HCT116 (cell line): ENCODE data around the gene ANKRD13D. TPM values are rescaled to one million over a fixed set of nuclear protein-coding genes. Genes with fewer than 3 reads are reported as not detected.

Source experiments
- ATAC-seq: fragments of 200-7000 bp; cut with Tn5 transposase; 2 replicates; pipeline ENCODE4 v1.9.1; 2020; ENCODE audit warnings: mild to moderate bottlenecking, moderate library complexity
- BruUV-seq: library from RNA; stranded (reverse); fragments of 400-500 nt; replicated peaks from 2 replicates; lab custom pipeline; 2021; lab: Mats Ljungman, UMichigan
- CTCF ChIA-PET: fragments of 300-600 bp; sonication (Branson Sonifier 250); formaldehyde crosslinking; loops from one replicate; lab custom pipeline; 2021; ENCODE audit warnings: antibody characterized with exemption; lab: Charles Lee
- POLR2A ChIA-PET: fragments of 300-600, 350-600 bp; sonication (Branson Sonifier 250); formaldehyde crosslinking; loops from one replicate; lab custom pipeline; 2021; ENCODE audit warnings: antibody characterized with exemption; lab: Charles Lee
- RAD21 ChIA-PET, 2 experiments: fragments of 300-600 bp; sonication (Branson Sonifier 250); formaldehyde crosslinking; loops; one replicate each; lab custom pipeline; 2023; ENCODE audit warnings: low total read pairs in 2 of 2; ENCODE audit not compliant: uncharacterized antibody in 2 of 2, unreplicated experiment in 2 of 2, low non-redundant PET in 1 of 2; lab: Charles Lee
- DNase-seq: peaks from one replicate; pipeline ENCODE4 v3.0.0-alpha.2; 2010; ENCODE audit warnings: low read depth, low spot score
- H2AFZ ChIP-seq: fragments of 200-600 bp; shearing (Covaris generic), sonication (generic); 2 replicates; pipeline ENCODE4 v1.6.1; 2017; ENCODE audit warnings: low read depth, mixed run types, mixed read lengths, antibody characterized with exemption, low read length; ENCODE audit not compliant: poor library complexity, severe bottlenecking
- H3K27ac ChIP-seq: 2 replicates; pipeline ENCODE4 v1.5.1; 2012; ENCODE audit warnings: low read depth, low read length
- H3K27me3 ChIP-seq: fragments of 200-600 bp; sonication (generic); 2 replicates; pipeline ENCODE4 v1.6.1; 2016; ENCODE audit warnings: mixed run types, low read length, mixed read lengths; ENCODE audit not compliant: insufficient read depth
- H3K36me3 ChIP-seq, 2 experiments: fragments of 200-500 bp in 1 of 2; fragments of 200-600 bp in 1 of 2; sonication (Bioruptor generic) in 1 of 2; sonication (generic) in 1 of 2; 2 replicates each; pipeline versions ENCODE4 v1.5.1 to v1.6.1; 2014 to 2016; ENCODE audit warnings: low read length in 2 of 2, inconsistent platforms in 1 of 2, mixed read lengths in 1 of 2, mixed run types in 1 of 2; ENCODE audit not compliant: insufficient read depth in 2 of 2, control insufficient read depth in 1 of 2
- H3K4me1 ChIP-seq, 2 experiments: fragments of 200-600 bp in 1 of 2; sonication (generic) in 1 of 2; 2 replicates each; pipeline versions ENCODE4 v1.5.1 to v1.6.1; 2012 to 2017; ENCODE audit warnings: low read length in 2 of 2, inconsistent platforms in 1 of 2, mild to moderate bottlenecking in 1 of 2, mixed read lengths in 1 of 2, mixed run types in 1 of 2, moderate library complexity in 1 of 2; ENCODE audit not compliant: insufficient read depth in 2 of 2, control insufficient read depth in 1 of 2
- H3K4me2 ChIP-seq: fragments of 200-600 bp; sonication (generic); 2 replicates; pipeline ENCODE4 v1.6.1; 2017; ENCODE audit warnings: mixed run types, low read length, mixed read lengths
- H3K4me3 ChIP-seq, 2 experiments: fragments of 200-600 bp in 1 of 2; sonication (generic) in 1 of 2; replicated peaks in 1 of 2; 2 replicates each; pipeline ENCODE4 v1.5.1; 2011 to 2016; ENCODE audit warnings: low read length in 2 of 2, control low read depth in 1 of 2, low read depth in 1 of 2, mild to moderate bottlenecking in 1 of 2, mixed read lengths in 1 of 2, mixed run types in 1 of 2
- H3K79me2 ChIP-seq: fragments of 200-600 bp; sonication (generic); 2 replicates; pipeline ENCODE4 v1.6.1; 2017; ENCODE audit warnings: mild to moderate bottlenecking, mixed run types, low read length, moderate library complexity, mixed read lengths; ENCODE audit not compliant: insufficient read depth
- H3K9ac ChIP-seq: fragments of 200-600 bp; sonication (generic); 2 replicates; pipeline ENCODE4 v1.6.1; 2016; ENCODE audit warnings: low read length, mixed read lengths
- H3K9me2 ChIP-seq: fragments of 200-600 bp; sonication (generic), shearing (Covaris generic); 2 replicates; pipeline ENCODE4 v1.6.1; 2017; ENCODE audit warnings: mixed run types, mild to moderate bottlenecking, moderate library complexity; ENCODE audit not compliant: insufficient read depth
- H3K9me3 ChIP-seq, 2 experiments: fragments of 200-500 bp in 1 of 2; fragments of 200-600 bp in 1 of 2; sonication (Bioruptor generic) in 1 of 2; sonication (generic) in 1 of 2; 2 replicates each; pipeline ENCODE4 v1.6.1; 2014 to 2017; ENCODE audit warnings: low read length in 2 of 2, mixed read lengths in 2 of 2, inconsistent platforms in 1 of 2, low read depth in 1 of 2, mild to moderate bottlenecking in 1 of 2, mixed run types in 1 of 2, moderate library complexity in 1 of 2; ENCODE audit not compliant: control insufficient read depth in 1 of 2, insufficient read depth in 1 of 2
- H4K20me1 ChIP-seq: fragments of 200-600 bp; sonication (generic), shearing (Covaris generic); 2 replicates; pipeline ENCODE4 v1.6.1; 2017; ENCODE audit warnings: mixed run types, mild to moderate bottlenecking, moderate library complexity; ENCODE audit not compliant: insufficient read depth
- CBX3 ChIP-seq: IDR thresholded peaks from 2 replicates; pipeline ENCODE4 v1.6.1; 2012; ENCODE audit warnings: low read depth
- EZH2phosphoT487 ChIP-seq: fragments of 200-600 bp; IDR thresholded peaks from 2 replicates; pipeline ENCODE4 v1.6.1; 2018; ENCODE audit warnings: antibody characterized with exemption, borderline replicate concordance
- POLR2A ChIP-seq: IDR thresholded peaks from 2 replicates; pipeline ENCODE4 v1.7.0; 2011; ENCODE audit warnings: borderline replicate concordance; ENCODE audit not compliant: insufficient read depth, insufficient read length; ENCODE audit errors: extremely low read depth
- POLR2AphosphoS5 ChIP-seq: IDR thresholded peaks from 2 replicates; pipeline ENCODE4 v1.6.1; 2011; ENCODE audit warnings: mild to moderate bottlenecking, low read depth, low read length, moderate library complexity
- SIN3A ChIP-seq: IDR thresholded peaks from 2 replicates; pipeline ENCODE4 v1.6.1; 2012; ENCODE audit warnings: low read depth
- SRF ChIP-seq: IDR thresholded peaks from 2 replicates; pipeline ENCODE4 v1.6.1; 2012; ENCODE audit warnings: low read depth
- TCF7L2 ChIP-seq: IDR thresholded peaks from 2 replicates; pipeline ENCODE4 v1.7.0; 2011; ENCODE audit warnings: borderline replicate concordance, inconsistent platforms; ENCODE audit not compliant: insufficient read depth, insufficient read length; ENCODE audit errors: extremely low read depth
- intact Hi-C: fragments of 100-400 bp; cut with micrococcal nuclease; formaldehyde crosslinking; loops from 2 replicates; pipeline ENCODE4 v1.10.0; 2022
- total RNA-seq: library from RNA; stranded (reverse); gene quantifications from one replicate; pipeline ENCODE4 v1.2.1, GENCODE V29; 2021; ENCODE audit not compliant: unreplicated experiment
- TF ChIP-seq, protein P1 (sequence below): IDR thresholded peaks from 2 replicates; pipeline ENCODE4 v1.6.1; 2012; ENCODE audit warnings: low read depth

Gene ANKRD13D
- total RNA-seq, 1 experiment from 2014 or later, result 61.1 TPM

DNA sequence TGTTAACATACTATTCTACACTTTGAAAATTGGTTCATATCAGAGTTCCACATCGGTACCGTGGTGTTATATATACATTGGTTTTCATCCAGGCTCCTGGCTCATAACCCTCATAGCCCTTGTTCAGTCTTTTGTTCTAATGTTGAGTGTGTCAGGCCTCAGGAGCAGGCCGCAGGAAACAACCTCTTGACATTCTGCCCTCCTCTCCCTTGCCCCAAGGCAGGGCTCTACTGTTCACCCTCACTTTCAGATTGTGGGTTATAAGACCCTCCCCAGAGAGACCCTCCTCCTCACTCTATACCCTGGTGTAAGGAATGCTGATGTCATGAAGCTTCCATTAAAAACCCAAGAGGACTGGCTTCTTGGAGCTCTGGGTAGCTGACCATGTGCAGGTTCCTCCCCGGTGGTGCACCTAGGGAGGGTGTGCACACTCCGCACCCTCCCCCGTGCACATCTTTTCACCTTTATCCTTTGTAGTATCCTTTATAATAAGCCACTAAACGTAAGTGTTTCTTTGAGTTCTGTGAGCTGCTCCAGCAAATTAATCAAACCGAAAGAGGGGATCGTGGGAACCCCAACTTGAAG is 26.3 kb downstream of the ANKRD13D start:
- ChIA-PET POLR2A (interaction anchor here (2.1 kb wide), 1 partner anchor 12 kb away, joined by 6 read pairs; the partner anchor contains the start of gene SSH3), RAD21 (interaction anchor here in 1 of 2 experiments (0.5 kb wide), 1 partner anchor 13 kb away, joined by 3 read pairs; no protein-coding TSS in a partner anchor), CTCF (interaction anchor here (3.2 kb wide), 1 partner anchor 66 kb away, joined by 21 read pairs; no protein-coding TSS in a partner anchor)
- Histone ChIP-seq H3K9me2 (no peaks in the 10 kb centered on the region), H3K27me3 (no peaks in the 10 kb centered on the region), H3K36me3 (no peaks in the 10 kb centered on the region; a peak in 1 of 4 replicates), H3K9me3 (no peaks in the 10 kb centered on the region), H3K4me3 (no peak overlapping the region), H3K27ac (no peak overlapping the region), H3K9ac (no peak overlapping the region), H2AFZ (no peak overlapping the region), H3K4me2 (no peak overlapping the region), H3K4me1 (peaks cover 13 to 40% of the 10 kb centered on the region in 2 experiments; a peak in 3 of 4 replicates), H4K20me1 (no peaks in the 10 kb centered on the region), H3K79me2 (peaks cover 11% of the 10 kb centered on the region; the same call in 1 of the 2 replicates)
- no TSS peak for BruUV-seq
- TF ChIP-seq EZH2phosphoT487 (no peak), TCF7L2 (no peak), POLR2A (no peak), CBX3 (no peak), POLR2AphosphoS5 (no peak), SIN3A (no peak), SRF (no peak)
- TF ChIP-seq, protein P1, sequence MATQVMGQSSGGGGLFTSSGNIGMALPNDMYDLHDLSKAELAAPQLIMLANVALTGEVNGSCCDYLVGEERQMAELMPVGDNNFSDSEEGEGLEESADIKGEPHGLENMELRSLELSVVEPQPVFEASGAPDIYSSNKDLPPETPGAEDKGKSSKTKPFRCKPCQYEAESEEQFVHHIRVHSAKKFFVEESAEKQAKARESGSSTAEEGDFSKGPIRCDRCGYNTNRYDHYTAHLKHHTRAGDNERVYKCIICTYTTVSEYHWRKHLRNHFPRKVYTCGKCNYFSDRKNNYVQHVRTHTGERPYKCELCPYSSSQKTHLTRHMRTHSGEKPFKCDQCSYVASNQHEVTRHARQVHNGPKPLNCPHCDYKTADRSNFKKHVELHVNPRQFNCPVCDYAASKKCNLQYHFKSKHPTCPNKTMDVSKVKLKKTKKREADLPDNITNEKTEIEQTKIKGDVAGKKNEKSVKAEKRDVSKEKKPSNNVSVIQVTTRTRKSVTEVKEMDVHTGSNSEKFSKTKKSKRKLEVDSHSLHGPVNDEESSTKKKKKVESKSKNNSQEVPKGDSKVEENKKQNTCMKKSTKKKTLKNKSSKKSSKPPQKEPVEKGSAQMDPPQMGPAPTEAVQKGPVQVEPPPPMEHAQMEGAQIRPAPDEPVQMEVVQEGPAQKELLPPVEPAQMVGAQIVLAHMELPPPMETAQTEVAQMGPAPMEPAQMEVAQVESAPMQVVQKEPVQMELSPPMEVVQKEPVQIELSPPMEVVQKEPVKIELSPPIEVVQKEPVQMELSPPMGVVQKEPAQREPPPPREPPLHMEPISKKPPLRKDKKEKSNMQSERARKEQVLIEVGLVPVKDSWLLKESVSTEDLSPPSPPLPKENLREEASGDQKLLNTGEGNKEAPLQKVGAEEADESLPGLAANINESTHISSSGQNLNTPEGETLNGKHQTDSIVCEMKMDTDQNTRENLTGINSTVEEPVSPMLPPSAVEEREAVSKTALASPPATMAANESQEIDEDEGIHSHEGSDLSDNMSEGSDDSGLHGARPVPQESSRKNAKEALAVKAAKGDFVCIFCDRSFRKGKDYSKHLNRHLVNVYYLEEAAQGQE, result no peak
- ATAC-seq (no peak), DNase-seq (no peak)
- intact Hi-C loops, result no loop called here
